ENCODE results near the gene DTNBP1. TPM values are rescaled to one million over a fixed set of nuclear protein-coding genes. Genes with fewer than 3 reads are reported as not detected.

The DTNBP1 gene
- total and polyA plus RNA-seq, 4 donors = 3.1 to 6.0 (median 4.3) TPM

DNA sequence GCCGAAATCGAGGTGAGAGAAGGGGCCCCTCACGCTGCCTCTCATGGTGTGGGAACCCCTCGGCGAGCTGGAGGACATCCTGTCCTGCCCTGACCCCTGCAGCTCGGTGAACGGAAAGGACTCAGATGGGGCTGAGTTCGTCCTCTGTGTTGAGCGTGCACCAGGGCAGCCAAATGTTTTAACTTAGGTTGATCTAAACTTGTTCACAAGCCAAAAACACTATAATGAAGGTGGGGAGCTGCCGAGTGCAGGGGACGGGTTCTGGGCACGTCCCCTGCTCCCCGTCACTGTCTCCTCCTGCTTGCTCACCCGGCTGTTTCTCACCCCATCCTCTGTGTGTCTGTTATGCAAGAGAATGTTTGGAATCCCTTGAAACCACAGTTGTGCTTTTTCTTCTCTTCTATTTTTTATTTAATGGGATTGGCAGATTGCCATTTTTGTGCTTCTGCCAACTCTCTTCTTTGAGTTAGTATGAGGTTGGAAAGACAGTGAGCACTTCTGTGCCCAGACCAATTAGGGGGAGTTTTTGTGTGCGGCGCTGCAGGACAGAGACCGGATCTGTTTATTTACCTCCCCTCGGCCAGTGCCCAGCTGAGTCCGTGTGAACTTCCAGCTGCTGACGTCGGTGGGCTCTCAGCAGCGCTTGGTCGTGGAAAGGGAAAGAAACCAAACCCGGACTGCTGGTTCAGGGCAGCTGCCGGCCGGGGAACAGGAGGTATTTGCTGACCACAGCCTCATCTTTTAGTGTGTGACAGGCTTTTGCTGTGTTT, 158.1 kb downstream of the DTNBP1 start:
- no peaks in the 10 kb centered on the region for H3K27me3 ChIP-seq (ENCODE audit: control insufficient read depth in 4 of 4, insufficient read depth in 4 of 4, low read length in 3 of 4)
- no peaks in the 10 kb centered on the region for H3K9me3 ChIP-seq (ENCODE audit: control insufficient read depth in 4 of 4, low read length in 3 of 4)
- peak overlapping the region; percentile 40 to 59 for H3K27ac ChIP-seq (ENCODE audit: low read depth in 1 of 2, low read length in 2 of 2)
- H3K4me3 ChIP-seq (ENCODE audit: low read depth in 1 of 3, low read length in 3 of 3) = no peak overlapping the region
- TF ChIP-seq, protein P1, sequence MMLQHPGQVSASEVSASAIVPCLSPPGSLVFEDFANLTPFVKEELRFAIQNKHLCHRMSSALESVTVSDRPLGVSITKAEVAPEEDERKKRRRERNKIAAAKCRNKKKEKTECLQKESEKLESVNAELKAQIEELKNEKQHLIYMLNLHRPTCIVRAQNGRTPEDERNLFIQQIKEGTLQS (IDR thresholded peaks at IDR 0.05) = no peak
- TF ChIP-seq TAF1 (conservative IDR thresholded peaks at IDR 0.05) = no peak
- TF ChIP-seq, protein P2, sequence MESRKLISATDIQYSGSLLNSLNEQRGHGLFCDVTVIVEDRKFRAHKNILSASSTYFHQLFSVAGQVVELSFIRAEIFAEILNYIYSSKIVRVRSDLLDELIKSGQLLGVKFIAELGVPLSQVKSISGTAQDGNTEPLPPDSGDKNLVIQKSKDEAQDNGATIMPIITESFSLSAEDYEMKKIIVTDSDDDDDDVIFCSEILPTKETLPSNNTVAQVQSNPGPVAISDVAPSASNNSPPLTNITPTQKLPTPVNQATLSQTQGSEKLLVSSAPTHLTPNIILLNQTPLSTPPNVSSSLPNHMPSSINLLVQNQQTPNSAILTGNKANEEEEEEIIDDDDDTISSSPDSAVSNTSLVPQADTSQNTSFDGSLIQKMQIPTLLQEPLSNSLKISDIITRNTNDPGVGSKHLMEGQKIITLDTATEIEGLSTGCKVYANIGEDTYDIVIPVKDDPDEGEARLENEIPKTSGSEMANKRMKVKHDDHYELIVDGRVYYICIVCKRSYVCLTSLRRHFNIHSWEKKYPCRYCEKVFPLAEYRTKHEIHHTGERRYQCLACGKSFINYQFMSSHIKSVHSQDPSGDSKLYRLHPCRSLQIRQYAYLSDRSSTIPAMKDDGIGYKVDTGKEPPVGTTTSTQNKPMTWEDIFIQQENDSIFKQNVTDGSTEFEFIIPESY (IDR thresholded peaks at IDR 0.05) = no peak
- TF ChIP-seq, protein P3, sequence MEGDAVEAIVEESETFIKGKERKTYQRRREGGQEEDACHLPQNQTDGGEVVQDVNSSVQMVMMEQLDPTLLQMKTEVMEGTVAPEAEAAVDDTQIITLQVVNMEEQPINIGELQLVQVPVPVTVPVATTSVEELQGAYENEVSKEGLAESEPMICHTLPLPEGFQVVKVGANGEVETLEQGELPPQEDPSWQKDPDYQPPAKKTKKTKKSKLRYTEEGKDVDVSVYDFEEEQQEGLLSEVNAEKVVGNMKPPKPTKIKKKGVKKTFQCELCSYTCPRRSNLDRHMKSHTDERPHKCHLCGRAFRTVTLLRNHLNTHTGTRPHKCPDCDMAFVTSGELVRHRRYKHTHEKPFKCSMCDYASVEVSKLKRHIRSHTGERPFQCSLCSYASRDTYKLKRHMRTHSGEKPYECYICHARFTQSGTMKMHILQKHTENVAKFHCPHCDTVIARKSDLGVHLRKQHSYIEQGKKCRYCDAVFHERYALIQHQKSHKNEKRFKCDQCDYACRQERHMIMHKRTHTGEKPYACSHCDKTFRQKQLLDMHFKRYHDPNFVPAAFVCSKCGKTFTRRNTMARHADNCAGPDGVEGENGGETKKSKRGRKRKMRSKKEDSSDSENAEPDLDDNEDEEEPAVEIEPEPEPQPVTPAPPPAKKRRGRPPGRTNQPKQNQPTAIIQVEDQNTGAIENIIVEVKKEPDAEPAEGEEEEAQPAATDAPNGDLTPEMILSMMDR (IDR thresholded peaks at IDR 0.05; ENCODE audit: low read depth, low read length, missing input control) = no peak
- TF ChIP-seq HNF4A (conservative IDR thresholded peaks at IDR 0.05) = peak; percentile 32 to 51
- no peak for TF ChIP-seq FOXA2 (IDR thresholded peaks at IDR 0.05)
- TF ChIP-seq, protein P4, sequence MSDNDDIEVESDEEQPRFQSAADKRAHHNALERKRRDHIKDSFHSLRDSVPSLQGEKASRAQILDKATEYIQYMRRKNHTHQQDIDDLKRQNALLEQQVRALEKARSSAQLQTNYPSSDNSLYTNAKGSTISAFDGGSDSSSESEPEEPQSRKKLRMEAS (IDR thresholded peaks at IDR 0.05) = no peak
- TF ChIP-seq, protein P5, sequence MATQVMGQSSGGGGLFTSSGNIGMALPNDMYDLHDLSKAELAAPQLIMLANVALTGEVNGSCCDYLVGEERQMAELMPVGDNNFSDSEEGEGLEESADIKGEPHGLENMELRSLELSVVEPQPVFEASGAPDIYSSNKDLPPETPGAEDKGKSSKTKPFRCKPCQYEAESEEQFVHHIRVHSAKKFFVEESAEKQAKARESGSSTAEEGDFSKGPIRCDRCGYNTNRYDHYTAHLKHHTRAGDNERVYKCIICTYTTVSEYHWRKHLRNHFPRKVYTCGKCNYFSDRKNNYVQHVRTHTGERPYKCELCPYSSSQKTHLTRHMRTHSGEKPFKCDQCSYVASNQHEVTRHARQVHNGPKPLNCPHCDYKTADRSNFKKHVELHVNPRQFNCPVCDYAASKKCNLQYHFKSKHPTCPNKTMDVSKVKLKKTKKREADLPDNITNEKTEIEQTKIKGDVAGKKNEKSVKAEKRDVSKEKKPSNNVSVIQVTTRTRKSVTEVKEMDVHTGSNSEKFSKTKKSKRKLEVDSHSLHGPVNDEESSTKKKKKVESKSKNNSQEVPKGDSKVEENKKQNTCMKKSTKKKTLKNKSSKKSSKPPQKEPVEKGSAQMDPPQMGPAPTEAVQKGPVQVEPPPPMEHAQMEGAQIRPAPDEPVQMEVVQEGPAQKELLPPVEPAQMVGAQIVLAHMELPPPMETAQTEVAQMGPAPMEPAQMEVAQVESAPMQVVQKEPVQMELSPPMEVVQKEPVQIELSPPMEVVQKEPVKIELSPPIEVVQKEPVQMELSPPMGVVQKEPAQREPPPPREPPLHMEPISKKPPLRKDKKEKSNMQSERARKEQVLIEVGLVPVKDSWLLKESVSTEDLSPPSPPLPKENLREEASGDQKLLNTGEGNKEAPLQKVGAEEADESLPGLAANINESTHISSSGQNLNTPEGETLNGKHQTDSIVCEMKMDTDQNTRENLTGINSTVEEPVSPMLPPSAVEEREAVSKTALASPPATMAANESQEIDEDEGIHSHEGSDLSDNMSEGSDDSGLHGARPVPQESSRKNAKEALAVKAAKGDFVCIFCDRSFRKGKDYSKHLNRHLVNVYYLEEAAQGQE (IDR thresholded peaks at IDR 0.05) = peak; percentile 38
- no peak for TF ChIP-seq FOXA1 (IDR thresholded peaks at IDR 0.05)
- TF ChIP-seq RXRA (IDR thresholded peaks at IDR 0.05) = peak; percentile 66 to 77
- TF ChIP-seq SP1 (IDR thresholded peaks at IDR 0.05) = peak; percentile 57
- TF ChIP-seq RAD21 (IDR thresholded peaks at IDR 0.05) = peak; percentile 45 to 47
- TF ChIP-seq NR2F2 (IDR thresholded peaks at IDR 0.05) = no peak
- TF ChIP-seq JUND (IDR thresholded peaks at IDR 0.05) = peak in 1 of 2 donors; percentile 58
- TF ChIP-seq EGR1 (IDR thresholded peaks at IDR 0.05; ENCODE audit: low read depth in 2 of 2) = peak in 1 of 2 donors; percentile 29
- no peak for TF ChIP-seq GABPA (IDR thresholded peaks at IDR 0.05 in 1 of 2, conservative IDR thresholded peaks at IDR 0.05 in 1 of 2)
- TF ChIP-seq YY1 (IDR thresholded peaks at IDR 0.05) = no peak
- TF ChIP-seq HNF4G (IDR thresholded peaks at IDR 0.05) = no peak
- H3K4me1 ChIP-seq (ENCODE audit: control insufficient read depth in 4 of 4, insufficient read depth in 4 of 4, low read length in 3 of 4) = peaks cover 3 to 25% (median 16%) of the 10 kb centered on the region in 4 donors
- DNase-seq (ENCODE audit: low spot score) = no peak
- WGBS = 26% methylated on average over 26 of the region's 26 CpGs
- H3K9ac ChIP-seq (ENCODE audit: low read depth in 1 of 2, low read length in 2 of 2) = no peak overlapping the region
- H3K36me3 ChIP-seq (ENCODE audit: control insufficient read depth in 4 of 4, insufficient read depth in 3 of 4, low read depth in 1 of 4, low read length in 3 of 4) = peaks cover 3 to 17% (median 8%) of the 10 kb centered on the region in 4 donors

Data from liver (tissue), 9 donors.